ENCODE data around the gene SLC12A9. TPM values are rescaled to one million over a fixed set of nuclear protein-coding genes. Genes with fewer than 3 reads are reported as not detected.
A peak's percentile ranks its signal among the peaks of the same experiment; 100 is the strongest.

Gene SLC12A9
- polyA plus RNA-seq, 1 experiment: 23.1 TPM

DNA sequence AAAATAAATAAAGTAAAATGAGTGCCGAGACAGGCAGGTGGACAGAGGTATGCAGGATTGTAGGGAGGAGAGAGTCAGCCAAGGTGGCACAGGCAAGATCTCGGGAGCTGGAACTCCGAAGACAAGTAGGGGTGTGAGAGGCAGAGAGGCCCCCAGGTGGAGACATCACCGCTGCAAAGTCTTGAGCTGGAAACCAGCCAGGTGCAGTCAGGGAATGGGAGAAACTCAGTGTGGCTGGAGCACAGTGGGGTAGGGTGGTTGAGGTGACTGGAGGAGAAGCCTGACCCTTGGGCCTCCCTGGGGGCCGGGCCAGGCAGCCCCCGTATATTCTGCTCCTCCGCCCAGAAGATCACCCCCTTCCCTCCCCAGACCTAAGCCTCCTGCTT lies 29.4 kb upstream of the SLC12A9 start:
- Histone ChIP-seq H3K4me3 (ENCODE audit: low read depth, low read length) (no peak overlapping the region), H3K36me3 (ENCODE audit: control insufficient read depth, insufficient read depth, low read length) (peaks cover 24% of the 10 kb centered on the region), H3K27me3 (ENCODE audit: control insufficient read depth, insufficient read depth, low read length) (no peaks in the 10 kb centered on the region)
- TF ChIP-seq, protein P1, sequence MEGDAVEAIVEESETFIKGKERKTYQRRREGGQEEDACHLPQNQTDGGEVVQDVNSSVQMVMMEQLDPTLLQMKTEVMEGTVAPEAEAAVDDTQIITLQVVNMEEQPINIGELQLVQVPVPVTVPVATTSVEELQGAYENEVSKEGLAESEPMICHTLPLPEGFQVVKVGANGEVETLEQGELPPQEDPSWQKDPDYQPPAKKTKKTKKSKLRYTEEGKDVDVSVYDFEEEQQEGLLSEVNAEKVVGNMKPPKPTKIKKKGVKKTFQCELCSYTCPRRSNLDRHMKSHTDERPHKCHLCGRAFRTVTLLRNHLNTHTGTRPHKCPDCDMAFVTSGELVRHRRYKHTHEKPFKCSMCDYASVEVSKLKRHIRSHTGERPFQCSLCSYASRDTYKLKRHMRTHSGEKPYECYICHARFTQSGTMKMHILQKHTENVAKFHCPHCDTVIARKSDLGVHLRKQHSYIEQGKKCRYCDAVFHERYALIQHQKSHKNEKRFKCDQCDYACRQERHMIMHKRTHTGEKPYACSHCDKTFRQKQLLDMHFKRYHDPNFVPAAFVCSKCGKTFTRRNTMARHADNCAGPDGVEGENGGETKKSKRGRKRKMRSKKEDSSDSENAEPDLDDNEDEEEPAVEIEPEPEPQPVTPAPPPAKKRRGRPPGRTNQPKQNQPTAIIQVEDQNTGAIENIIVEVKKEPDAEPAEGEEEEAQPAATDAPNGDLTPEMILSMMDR (IDR thresholded peaks at IDR 0.05; ENCODE audit: insufficient read depth, low read depth, low read length): no peak
- ChIA-PET CTCF (interaction anchor here (1.7 to 2.0 kb wide), 2 partner anchors 24 to 29 kb away, joined by 4 to 6 read pairs; no protein-coding TSS in a partner anchor), POLR2A (no interaction called here)
- DNase-seq (ENCODE audit: low read depth): no peak

DNA sequence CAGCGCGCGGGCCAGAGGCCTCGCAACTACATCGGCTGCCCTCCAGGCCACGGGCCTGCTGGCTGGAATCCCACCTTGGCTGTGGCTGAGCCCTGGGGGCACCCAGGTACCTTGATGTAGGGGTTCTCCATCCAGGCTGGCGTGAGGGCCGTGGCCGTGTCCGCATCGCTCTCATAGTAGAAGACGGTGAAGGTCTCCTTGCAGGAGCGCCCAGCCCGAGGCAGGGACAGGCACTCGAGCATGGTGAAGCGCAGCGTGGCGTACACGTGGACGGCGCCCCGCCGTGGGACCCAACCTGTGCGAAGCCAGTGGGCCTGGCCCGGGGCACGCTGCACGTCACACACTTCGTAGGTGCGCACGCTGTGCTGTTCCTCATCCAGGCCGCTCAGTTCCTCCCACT lies 29.0 kb upstream of the SLC12A9 start:
- H3K27me3 ChIP-seq (ENCODE audit: control insufficient read depth, insufficient read depth, low read length): no peaks in the 10 kb centered on the region
- TF ChIP-seq, protein P1 (IDR thresholded peaks at IDR 0.05; ENCODE audit: insufficient read depth, low read depth, low read length): no peak
- no peak overlapping the region for H3K4me3 ChIP-seq (ENCODE audit: low read depth, low read length)
- peaks cover 23% of the 10 kb centered on the region for H3K36me3 ChIP-seq (ENCODE audit: control insufficient read depth, insufficient read depth, low read length)
- POLR2A ChIA-PET: no interaction called here
- CTCF ChIA-PET: interaction anchor here (1.3 to 5.9 kb wide), 3 partner anchors 23 to 28 kb away, joined by 4 to 49 read pairs (median 4); no protein-coding TSS in a partner anchor
- no peak for DNase-seq (ENCODE audit: low read depth)

DNA sequence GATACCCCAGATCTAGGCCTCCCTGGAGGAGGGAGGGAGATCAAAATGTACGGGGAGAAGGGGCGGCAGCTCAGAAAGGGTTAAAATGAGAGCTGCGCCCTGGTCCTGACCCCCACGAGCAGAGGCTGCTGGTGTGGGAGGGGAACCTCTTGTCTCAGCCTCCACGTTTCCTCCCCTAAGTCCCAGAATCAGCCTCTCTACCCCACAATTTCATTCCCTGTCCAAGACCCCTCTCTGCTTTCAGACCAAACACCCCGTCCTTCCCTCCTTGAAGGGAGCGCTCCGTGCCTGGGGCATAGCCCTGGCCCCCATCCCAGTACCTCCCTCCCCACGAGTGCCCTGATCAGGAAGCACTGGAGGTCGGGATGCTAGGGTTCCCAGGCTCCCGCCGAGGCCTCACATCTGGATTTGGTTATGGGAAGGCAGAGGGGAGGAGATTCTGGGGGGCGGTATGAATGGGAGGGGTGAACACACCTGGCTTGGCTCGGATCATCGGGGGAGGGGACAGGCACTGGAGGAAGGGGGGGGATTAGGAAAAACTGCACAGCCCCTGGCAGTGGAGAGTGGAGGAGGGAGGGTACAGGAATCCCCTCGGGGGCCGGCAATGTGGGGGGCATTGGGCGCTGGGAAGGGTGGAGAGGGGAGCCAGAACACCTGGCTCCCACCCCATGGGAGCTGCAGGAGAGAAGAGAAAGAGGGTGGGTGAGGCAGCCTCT lies 27.9 kb upstream of the SLC12A9 start:
- DNase-seq (ENCODE audit: low read depth): no peak
- ChIA-PET POLR2A (no interaction called here), CTCF (interaction anchor here (1.1 to 5.9 kb wide), 6 partner anchors 9 to 135 kb away, joined by 4 to 49 read pairs (median 8); partner anchors contain the start of gene POP7)
- Histone ChIP-seq H3K27me3 (ENCODE audit: control insufficient read depth, insufficient read depth, low read length) (no peaks in the 10 kb centered on the region), H3K4me3 (ENCODE audit: low read depth, low read length) (peak overlapping the region; percentile 74), H3K36me3 (ENCODE audit: control insufficient read depth, insufficient read depth, low read length) (peaks cover 23% of the 10 kb centered on the region)
- TF ChIP-seq, protein P1 (IDR thresholded peaks at IDR 0.05; ENCODE audit: insufficient read depth, low read depth, low read length): no peak

DNA sequence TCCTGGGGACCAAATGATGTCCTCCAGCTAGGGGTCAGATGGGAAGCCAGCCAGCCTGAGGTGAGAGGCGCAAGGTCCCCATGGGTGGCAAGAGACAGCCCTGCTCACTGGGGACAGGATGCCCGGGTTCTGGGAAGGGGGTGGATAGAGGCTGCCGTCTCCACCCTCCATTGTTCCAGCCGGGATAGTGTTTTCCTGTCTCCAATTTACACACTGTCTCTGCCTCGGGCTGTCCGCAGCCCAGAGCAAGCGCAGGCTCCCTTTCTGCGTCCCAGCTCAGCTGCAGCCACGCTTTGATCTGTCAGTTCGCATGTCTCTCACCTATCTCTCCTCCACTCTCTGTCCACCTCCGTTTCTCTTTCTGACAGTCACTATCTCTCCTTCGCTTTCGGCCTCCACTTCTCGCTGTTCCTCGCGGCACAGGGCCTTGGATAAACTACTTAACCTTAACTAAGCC lies 27.3 kb upstream of the SLC12A9 start:
- ChIA-PET POLR2A (interaction anchor here (0.6 kb wide), 1 partner anchor 342 kb away, joined by 4 read pairs; no protein-coding TSS in a partner anchor), CTCF (interaction anchor here (0.6 to 5.9 kb wide), 9 partner anchors 10 to 136 kb away, joined by 3 to 49 read pairs (median 5); partner anchors contain the start of genes POP7 and SLC12A9)
- TF ChIP-seq, protein P1 (IDR thresholded peaks at IDR 0.05; ENCODE audit: insufficient read depth, low read depth, low read length): no peak
- no peaks in the 10 kb centered on the region for H3K27me3 ChIP-seq (ENCODE audit: control insufficient read depth, insufficient read depth, low read length)
- H3K4me3 ChIP-seq (ENCODE audit: low read depth, low read length): peak overlapping the region; percentile 74
- H3K36me3 ChIP-seq (ENCODE audit: control insufficient read depth, insufficient read depth, low read length): peaks cover 19% of the 10 kb centered on the region
- no peak for DNase-seq (ENCODE audit: low read depth)

DNA sequence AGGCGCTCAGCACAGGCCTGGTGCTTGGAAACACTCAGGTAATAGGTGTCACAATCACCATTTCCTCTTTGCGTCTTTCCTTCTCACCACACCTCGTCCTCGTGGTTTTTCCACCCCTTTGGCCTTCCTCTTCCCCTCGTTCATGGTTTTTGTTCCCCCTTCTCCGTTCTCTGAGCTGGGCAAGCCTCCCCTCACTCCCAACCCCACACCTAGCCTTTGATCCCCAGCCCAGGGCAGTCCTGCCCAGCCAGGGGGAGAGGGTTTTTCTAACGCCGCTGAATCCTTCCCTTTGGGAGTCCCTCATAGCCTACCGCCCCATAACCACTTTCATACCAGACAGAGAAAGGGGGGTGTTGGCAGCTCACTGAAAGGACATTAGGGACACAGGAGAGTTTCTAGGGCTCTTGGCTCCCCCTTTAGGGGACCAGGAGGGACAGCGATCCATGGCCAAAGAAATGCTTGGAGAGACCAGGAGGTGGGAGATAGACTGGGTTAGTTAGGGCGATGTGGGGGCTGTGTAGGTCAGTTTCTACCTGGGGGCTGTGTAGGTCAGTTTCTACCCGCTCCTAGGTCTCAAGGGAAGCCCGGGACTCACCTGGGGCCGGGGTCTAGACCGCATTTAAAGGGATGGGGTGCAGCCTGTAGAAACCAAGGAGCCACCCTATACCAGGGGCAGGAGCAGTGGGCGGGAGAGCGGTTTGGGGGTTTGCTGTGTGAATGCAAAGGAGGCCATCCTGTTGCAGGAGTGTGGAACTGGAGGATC lies 26.6 kb upstream of the SLC12A9 start:
- CTCF ChIA-PET: interaction anchor here (0.6 to 5.9 kb wide), 9 partner anchors 10 to 121 kb away, joined by 3 to 49 read pairs (median 5); partner anchors contain the start of genes POP7 and SLC12A9
- DNase-seq (ENCODE audit: low read depth): no peak

More for the DNA sequence above, 26.6 kb upstream of the SLC12A9 start:
- Histone ChIP-seq H3K4me3 (ENCODE audit: low read depth, low read length) (peak overlapping the region; percentile 74), H3K27me3 (ENCODE audit: control insufficient read depth, insufficient read depth, low read length) (no peaks in the 10 kb centered on the region), H3K36me3 (ENCODE audit: control insufficient read depth, insufficient read depth, low read length) (peaks cover 17% of the 10 kb centered on the region)
- POLR2A ChIA-PET: interaction anchor here (0.6 kb wide), 1 partner anchor 343 kb away, joined by 4 read pairs; no protein-coding TSS in a partner anchor
- TF ChIP-seq, protein P1 (IDR thresholded peaks at IDR 0.05; ENCODE audit: insufficient read depth, low read depth, low read length): peak; percentile 58

All from BJ (cell line).